GM23338 (cell line): ENCODE data around the gene RBBP8. TPM values are rescaled to one million over a fixed set of nuclear protein-coding genes. Genes with fewer than 3 reads are reported as not detected.

Experiments used
- ATAC-seq: fragments of 200-7000 bp; cut with Tn5 transposase; 3 replicates; pipeline ENCODE4 v1.9.1; 2020
- DNase-seq: peaks from one replicate; pipeline ENCODE4 v3.0.0-alpha.2; 2015; ENCODE audit warnings: low spot score
- H2AFZ ChIP-seq: fragments of 200-600 bp; sonication (generic); 2 replicates; pipeline ENCODE4 v1.8.0; 2016; ENCODE audit warnings: antibody characterized with exemption, mild to moderate bottlenecking, moderate library complexity
- H3F3A ChIP-seq: fragments of 200-600 bp; sonication (generic); replicated peaks from 2 replicates; pipeline ENCODE4 v1.8.0; 2017; ENCODE audit warnings: antibody characterized with exemption, mixed run types, low read depth
- H3K27ac ChIP-seq: fragments of 200-600 bp; sonication (generic); 2 replicates; pipeline ENCODE4 v1.6.1; 2016; ENCODE audit warnings: low read depth
- H3K27me3 ChIP-seq: fragments of 200-600 bp; sonication (generic); 2 replicates; pipeline ENCODE4 v1.8.0; 2016; ENCODE audit warnings: mild to moderate bottlenecking, mixed run types, moderate library complexity; ENCODE audit not compliant: insufficient read depth
- H3K36me3 ChIP-seq: fragments of 200-600 bp; sonication (generic); 2 replicates; pipeline ENCODE4 v1.8.0; 2016; ENCODE audit warnings: mild to moderate bottlenecking; ENCODE audit not compliant: insufficient read depth
- H3K4me1 ChIP-seq: fragments of 200-600 bp; sonication (generic); 2 replicates; pipeline ENCODE4 v1.8.0; 2016; ENCODE audit warnings: mild to moderate bottlenecking, moderate library complexity; ENCODE audit not compliant: insufficient read depth
- H3K4me2 ChIP-seq: fragments of 200-600 bp; sonication (generic); 2 replicates; pipeline ENCODE4 v1.7.1; 2017; ENCODE audit warnings: mixed run types
- H3K4me3 ChIP-seq: fragments of 200-600 bp; sonication (generic); 2 replicates; pipeline ENCODE4 v1.6.1; 2016; ENCODE audit warnings: mixed run types
- H3K79me2 ChIP-seq: fragments of 200-600 bp; sonication (generic); replicated peaks from 2 replicates; pipeline ENCODE4 v1.8.0; 2017; ENCODE audit warnings: mild to moderate bottlenecking; ENCODE audit not compliant: insufficient read depth
- H3K9me2 ChIP-seq: fragments of 200-600 bp; sonication (generic); 2 replicates; pipeline ENCODE4 v1.8.0; 2017; ENCODE audit not compliant: insufficient read depth
- H4K20me1 ChIP-seq: fragments of 200-600 bp; sonication (generic); replicated peaks from 2 replicates; pipeline ENCODE4 v1.8.0; 2017; ENCODE audit warnings: mild to moderate bottlenecking; ENCODE audit not compliant: insufficient read depth
- H3K27ac Mint-ChIP-seq: 2 replicates; pipeline ENCODE4 v1.8.0; 2020; ENCODE audit warnings: inconsistent platforms, mild to moderate bottlenecking, moderate library complexity, mixed read lengths
- H3K27me3 Mint-ChIP-seq: 3 replicates; pipeline ENCODE4 v1.8.0; 2022; ENCODE audit warnings: low read depth, mild to moderate bottlenecking, moderate library complexity, mixed read lengths, inconsistent platforms; ENCODE audit not compliant: insufficient read depth, poor library complexity
- H3K36me3 Mint-ChIP-seq: 3 replicates; pipeline ENCODE4 v1.8.0; 2021; ENCODE audit warnings: low read depth, mild to moderate bottlenecking, inconsistent platforms, moderate library complexity, mixed read lengths
- H3K4me1 Mint-ChIP-seq: 3 replicates; pipeline ENCODE4 v1.8.0; 2020; ENCODE audit warnings: mild to moderate bottlenecking, inconsistent platforms, mixed read lengths
- H3K4me3 Mint-ChIP-seq: 3 replicates; pipeline ENCODE4 v1.8.0; 2021; ENCODE audit warnings: moderate library complexity, mild to moderate bottlenecking, inconsistent platforms, mixed read lengths
- H3K9me3 Mint-ChIP-seq: 3 replicates; pipeline ENCODE4 v1.8.0; 2020; ENCODE audit warnings: moderate library complexity, mild to moderate bottlenecking, inconsistent platforms, mixed read lengths
- CREB1 ChIP-seq: fragments of 250-450 bp; sonication (Bioruptor Pico); IDR thresholded peaks from 2 replicates; pipeline ENCODE4 v1.5.0; 2020; ENCODE audit warnings: low read depth, mild to moderate bottlenecking, moderate library complexity
- CTCF ChIP-seq, 2 experiments: fragments of 200-600 bp in 1 of 2; sonication (generic) in 1 of 2; conservative IDR thresholded peaks; 2 replicates each; pipeline versions ENCODE4 v1.5.1 to v1.6.1; 2016 to 2017; ENCODE audit warnings: antibody characterized with exemption in 2 of 2, low read depth in 2 of 2, mild to moderate bottlenecking in 2 of 2, moderate library complexity in 1 of 2
- ETS1 ChIP-seq: IDR thresholded peaks from 2 replicates; pipeline ENCODE4 v1.6.1; 2016; ENCODE audit warnings: antibody characterized with exemption
- EZH2 ChIP-seq: fragments of 200-600 bp; sonication (generic); IDR thresholded peaks from one replicate; pipeline ENCODE4 v1.8.0; 2017; ENCODE audit warnings: antibody characterized with exemption, mild to moderate bottlenecking, low read depth; ENCODE audit not compliant: unreplicated experiment
- EZH2phosphoT487 ChIP-seq: fragments of 200-600 bp; sonication (generic); IDR thresholded peaks from one replicate; pipeline ENCODE4 v1.8.1; 2018; ENCODE audit warnings: antibody characterized with exemption; ENCODE audit not compliant: unreplicated experiment
- JUNB ChIP-seq: IDR thresholded peaks from one replicate; pipeline ENCODE4 v1.6.1; 2016; ENCODE audit warnings: antibody characterized with exemption; ENCODE audit not compliant: unreplicated experiment
- NANOG ChIP-seq: IDR thresholded peaks from 2 replicates; pipeline ENCODE4 v1.6.1; 2016; ENCODE audit warnings: antibody characterized with exemption, borderline replicate concordance
- POLR2AphosphoS5 ChIP-seq: IDR thresholded peaks from 2 replicates; pipeline ENCODE4 v1.6.1; 2016; ENCODE audit warnings: antibody characterized with exemption, low read depth
- REST ChIP-seq: IDR thresholded peaks from one replicate; pipeline ENCODE4 v1.6.1; 2018; ENCODE audit warnings: antibody characterized with exemption; ENCODE audit not compliant: unreplicated experiment
- STAT1 ChIP-seq: IDR thresholded peaks from one replicate; pipeline ENCODE4 v1.6.1; 2016; ENCODE audit warnings: antibody characterized with exemption; ENCODE audit not compliant: unreplicated experiment
- ZNF114 ChIP-seq: fragments of 250-450 bp; sonication (Bioruptor Pico); IDR thresholded peaks from 2 replicates; pipeline ENCODE4 v1.5.0; 2020; ENCODE audit warnings: mild to moderate bottlenecking, moderate library complexity
- ZNF462 ChIP-seq: fragments of 250-450 bp; sonication (Bioruptor Pico); IDR thresholded peaks from 2 replicates; pipeline ENCODE4 v1.5.0; 2020; ENCODE audit warnings: mild to moderate bottlenecking, moderate library complexity
- polyA plus RNA-seq: library from polyadenylated mRNA; unstranded; fragments of >200 nt; fragmentation: Nextera tagmentation; extraction: Ambion mirVana; gene quantifications from 2 replicates; pipeline ENCODE4 v1.2.1, GENCODE V29; 2016
- total RNA-seq: library from RNA; depleted of rRNA; stranded (reverse); fragments of >200 nt; shearing (Covaris generic); gene quantifications from 2 replicates; pipeline ENCODE4 v1.2.3, GENCODE V29; 2014

The RBBP8 gene
- total and polyA plus RNA-seq, 2 experiments from 2014 or later: 53.3 to 55.6 TPM

GRCh38 chr18:23069898-23070297 is 136.8 kb downstream of the RBBP8 start (continued):
- no peak for TF ChIP-seq ZNF462
- TF ChIP-seq STAT1: no peak

- Mint-ChIP-seq H3K27me3 (peaks cover 7% of the 10 kb centered on the region), H3K9me3 (no peaks in the 10 kb centered on the region), H3K4me1 (peaks cover 19% of the 10 kb centered on the region), H3K4me3 (no peak overlapping the region), H3K27ac (no peak overlapping the region), H3K36me3 (no peaks in the 10 kb centered on the region)
- H3K4me2 ChIP-seq: no peak overlapping the region
- DNase-seq: no peak
- H3K4me3 ChIP-seq: no peak overlapping the region
- no peaks in the 10 kb centered on the region for H3K79me2 ChIP-seq
- H3K9me2 ChIP-seq: no peaks in the 10 kb centered on the region
- no peak overlapping the region for H3K27ac ChIP-seq
- no peaks in the 10 kb centered on the region for H3F3A ChIP-seq
- no peak for ATAC-seq
- peaks cover 6% of the 10 kb centered on the region; the same call in 1 of the 2 replicates for H3K4me1 ChIP-seq
- no peaks in the 10 kb centered on the region for H3K27me3 ChIP-seq
- no peak for TF ChIP-seq POLR2AphosphoS5
- TF ChIP-seq CTCF (conservative IDR thresholded peaks at IDR 0.05; ENCODE audit: low read depth in 2 of 2): no peak
- no peak for TF ChIP-seq ETS1
- TF ChIP-seq EZH2phosphoT487: no peak
- no peak for TF ChIP-seq ZNF114 (CRISPR knock-in tag)
- TF ChIP-seq NANOG: no peak
- TF ChIP-seq STAT1: no peak
- TF ChIP-seq EZH2: no peak
- no peak for TF ChIP-seq JUNB
- TF ChIP-seq CREB1 (CRISPR knock-in tag): no peak
- no peak for TF ChIP-seq REST
- no peaks in the 10 kb centered on the region for H4K20me1 ChIP-seq
- H3K36me3 ChIP-seq: no peaks in the 10 kb centered on the region
- no peak overlapping the region for H2AFZ ChIP-seq
Measured at GRCh38 chr18:23071285-23071684, 138.2 kb downstream of the RBBP8 start.
